Gastroesophageal sphincter (tissue), 4 donors: Measurements from ENCODE around the gene CSMD2. TPM values are rescaled to one million over a fixed set of nuclear protein-coding genes. Genes with fewer than 3 reads are reported as not detected.

Experiments used
- ATAC-seq: fragments of 150-250 bp; one replicate; pipeline ENCODE4 v1.9.1; 2016; ENCODE audit warnings: mild to moderate bottlenecking, moderate library complexity
- H3K27ac ChIP-seq, 4 donors: fragments of 200-600 bp; sonication (generic) in 3 of 4; 1 replicate in 3 of 4; 2 replicates in 1 of 4; pipeline ENCODE4 v1.5.1; 2016 to 2019
- H3K27me3 ChIP-seq: fragments of 200-600 bp; sonication (generic); one replicate; pipeline ENCODE4 v1.5.1; 2019
- H3K36me3 ChIP-seq, 2 donors: fragments of 200-600 bp; sonication (generic); one replicate each; pipeline ENCODE4 v1.5.1; 2019; ENCODE audit warnings: control low read depth in 1 of 2
- H3K4me1 ChIP-seq, 3 donors: fragments of 200-600 bp; sonication (generic); 1 replicate in 2 of 3; 2 replicates in 1 of 3; pipeline ENCODE4 v1.5.1; 2016 to 2019; ENCODE audit warnings: control low read depth in 2 of 3
- H3K4me3 ChIP-seq, 2 donors: fragments of 200-600 bp; sonication (generic); one replicate each; pipeline ENCODE4 v1.5.1; 2019; ENCODE audit warnings: mild to moderate bottlenecking in 1 of 2, moderate library complexity in 1 of 2
- H3K9me3 ChIP-seq, 3 donors: fragments of 200-600 bp; sonication (generic); one replicate each; pipeline ENCODE4 v1.5.1; 2017 to 2019; ENCODE audit warnings: control low read depth in 2 of 3
- CTCF ChIP-seq, 4 experiments: fragments of 200-600 bp in 2 of 4; fragments of 450-650 bp in 2 of 4; sonication (generic) in 1 of 4; IDR thresholded peaks; one replicate each; pipeline ENCODE4 v1.5.1; 2017 to 2019; ENCODE audit warnings: antibody characterized with exemption in 4 of 4, mild to moderate bottlenecking in 2 of 4, moderate library complexity in 2 of 4
- EP300 ChIP-seq: sonication (generic); formaldehyde crosslinking; IDR thresholded peaks from one replicate; pipeline ENCODE4 v1.6.1; 2017; ENCODE audit warnings: antibody characterized with exemption, mild to moderate bottlenecking
- POLR2A ChIP-seq, 2 donors: fragments of 450-650 bp; IDR thresholded peaks; one replicate each; pipeline ENCODE4 v1.6.1; 2017; ENCODE audit warnings: antibody characterized with exemption in 2 of 2, mild to moderate bottlenecking in 2 of 2, moderate library complexity in 1 of 2
- POLR2AphosphoS5 ChIP-seq: sonication (generic); formaldehyde crosslinking; IDR thresholded peaks from one replicate; pipeline ENCODE4 v1.6.1; 2017; ENCODE audit warnings: antibody characterized with exemption
- WGBS, 2 donors: methylation state at CpG; one replicate each; pipeline ENCODE4 v1.1.5; 2018; ENCODE audit warnings: low coverage in 1 of 2; 5-methylcytosine and 5-hydroxymethylcytosine counted together
- total RNA-seq, 4 donors: library from RNA; depleted of rRNA; stranded (reverse); fragments of >200 nt; gene quantifications; one replicate each; pipeline ENCODE4 v1.1.0, GENCODE V29; 2016

The CSMD2 gene
- total RNA-seq, 4 donors from 2014 or later: 0.22 to 2.5 (median 0.37) TPM

GRCh38 chr1:33692206-33693188 lies 472.5 kb downstream of the CSMD2 start:
- Histone ChIP-seq H3K36me3 (no peaks in the 10 kb centered on the region), H3K9me3 (no peaks in the 10 kb centered on the region), H3K4me3 (no peak overlapping the region), H3K27ac (no peak overlapping the region), H3K4me1 (no peaks in the 10 kb centered on the region), H3K27me3 (peaks cover 12% of the 10 kb centered on the region)
- no peak for ATAC-seq
- TF ChIP-seq POLR2A (IDR thresholded peaks at IDR 0.05): no peak
- no peak for TF ChIP-seq EP300
- no peak for TF ChIP-seq POLR2AphosphoS5
- no peak for TF ChIP-seq CTCF (IDR thresholded peaks at IDR 0.05)
- WGBS, 2 donors: 78 to 96% methylated on average over 3 to 4 of the region's 7 CpGs

GRCh38 chr1:33687000-33687399 lies 478.0 kb downstream of the CSMD2 start:
- Histone ChIP-seq H3K27ac (no peak overlapping the region), H3K27me3 (peaks cover 51% of the 10 kb centered on the region), H3K9me3 (peaks cover 0 to 8% (median 0%) of the 10 kb centered on the region in 3 donors), H3K36me3 (no peaks in the 10 kb centered on the region), H3K4me1 (no peaks in the 10 kb centered on the region), H3K4me3 (no peak overlapping the region)
- no peak for TF ChIP-seq POLR2AphosphoS5
- TF ChIP-seq POLR2A (IDR thresholded peaks at IDR 0.05): no peak
- 83% methylated on average over 1 of the region's 1 CpG; no CpG with 5 or more reads in 1 of the 2 donors for WGBS, 2 donors
- ATAC-seq: no peak

GRCh38 chr1:33686551-33686950 lies 478.5 kb downstream of the CSMD2 start:
- Histone ChIP-seq H3K4me3 (no peak overlapping the region), H3K9me3 (peaks cover 0 to 8% (median 0%) of the 10 kb centered on the region in 3 donors), H3K27me3 (peaks cover 55% of the 10 kb centered on the region), H3K36me3 (no peaks in the 10 kb centered on the region), H3K27ac (no peak overlapping the region), H3K4me1 (no peaks in the 10 kb centered on the region)
- no CpG with 5 or more reads among the region's 1 CpG for WGBS, 2 donors
- TF ChIP-seq CTCF (IDR thresholded peaks at IDR 0.05) (no peak), POLR2AphosphoS5 (no peak), EP300 (no peak), POLR2A (IDR thresholded peaks at IDR 0.05) (no peak)
- no peak for ATAC-seq

- WGBS, 2 donors: 37% methylated on average over 3 to 5 of the region's 5 CpGs
Observed at GRCh38 chr1:33685256-33685655, 479.8 kb downstream of the CSMD2 start.

More at GRCh38 chr1:33685256-33685655, 479.8 kb downstream of the CSMD2 start:
- H3K27me3 ChIP-seq: peaks cover 57% of the 10 kb centered on the region
- no peaks in the 10 kb centered on the region for H3K4me1 ChIP-seq
- ATAC-seq: no peak
- H3K36me3 ChIP-seq: no peaks in the 10 kb centered on the region
- H3K4me3 ChIP-seq: no peak overlapping the region
- H3K9me3 ChIP-seq: peaks cover 0 to 8% (median 0%) of the 10 kb centered on the region in 3 donors
- no peak overlapping the region for H3K27ac ChIP-seq
- TF ChIP-seq CTCF (IDR thresholded peaks at IDR 0.05): no peak
- TF ChIP-seq POLR2A (IDR thresholded peaks at IDR 0.05): no peak
- TF ChIP-seq EP300: no peak
- no peak for TF ChIP-seq POLR2AphosphoS5
